ENCODE results near the gene TROAP.

- TF ChIP-seq CTCF (IDR thresholded peaks at IDR 0.05; ENCODE audit: low read depth, low read length) (no peak), MAX (IDR thresholded peaks at IDR 0.05; ENCODE audit: low read depth, low read length) (no peak), POLR2A (IDR thresholded peaks at IDR 0.05; ENCODE audit: extremely low read depth, insufficient read length) (no peak)
Observed at GRCh38 chr12:49342914-49343731, 20.1 kb downstream of the TROAP start.

All from NB4 (cell line).